ENCODE measurements around the gene CTTNBP2.

Gene CTTNBP2

GRCh38 chr7:117808910-117809705 lies 64.1 kb downstream of the CTTNBP2 start:
- Histone ChIP-seq H2AFZ (ENCODE audit: low read depth, low read length) (no peak overlapping the region), H3K27ac (ENCODE audit: low read length) (no peak overlapping the region), H3K4me3 (ENCODE audit: low read length) (peak overlapping the region; percentile 52; the same call in 1 of the 2 replicates), H3K79me2 (ENCODE audit: low read length) (no peaks in the 10 kb centered on the region), H3K9ac (ENCODE audit: low read length) (0 out of 2 replicates have a peak overlapping the region, but pooled peaks have one; percentile 17), H3K4me2 (ENCODE audit: low read length) (peak overlapping the region; percentile 75), H3K4me1 (ENCODE audit: low read length) (peaks cover 30% of the 10 kb centered on the region), H3K36me3 (replicated peaks; ENCODE audit: low read depth, low read length) (no peaks in the 10 kb centered on the region), H3K27me3 (ENCODE audit: low read depth, low read length) (peaks cover 13% of the 10 kb centered on the region; the same call in 1 of the 2 replicates), H4K20me1 (ENCODE audit: insufficient read depth, low read length) (no peaks in the 10 kb centered on the region), H3K9me3 (ENCODE audit: insufficient read depth, low read length) (no peaks in the 10 kb centered on the region)
- TF ChIP-seq CTCF (IDR thresholded peaks at IDR 0.05; ENCODE audit: low read depth, low read length) = no peak
- TF ChIP-seq EZH2phosphoT487 (IDR thresholded peaks at IDR 0.05; ENCODE audit: low read depth) = no peak

- no peak for TF ChIP-seq EZH2phosphoT487 (IDR thresholded peaks at IDR 0.05; ENCODE audit: low read depth)
- no peak for TF ChIP-seq CTCF (IDR thresholded peaks at IDR 0.05; ENCODE audit: low read depth, low read length)
- peaks cover 30% of the 10 kb centered on the region for H3K4me1 ChIP-seq (ENCODE audit: low read length)
- H3K9ac ChIP-seq (ENCODE audit: low read length) = 0 out of 2 replicates have a peak overlapping the region, but pooled peaks have one; percentile 17
- H3K79me2 ChIP-seq (ENCODE audit: low read length) = no peaks in the 10 kb centered on the region
- peak overlapping the region; percentile 75 for H3K4me2 ChIP-seq (ENCODE audit: low read length)
- H3K36me3 ChIP-seq (replicated peaks; ENCODE audit: low read depth, low read length) = no peaks in the 10 kb centered on the region
- no peak overlapping the region; the same call in 1 of the 2 replicates for H2AFZ ChIP-seq (ENCODE audit: low read depth, low read length)
- H4K20me1 ChIP-seq (ENCODE audit: insufficient read depth, low read length) = no peaks in the 10 kb centered on the region
- H3K27me3 ChIP-seq (ENCODE audit: low read depth, low read length) = peaks cover 13% of the 10 kb centered on the region; the same call in 1 of the 2 replicates
- no peak overlapping the region for H3K27ac ChIP-seq (ENCODE audit: low read length)
- H3K4me3 ChIP-seq (ENCODE audit: low read length) = peak overlapping the region; percentile 52
- no peaks in the 10 kb centered on the region for H3K9me3 ChIP-seq (ENCODE audit: insufficient read depth, low read length)
Observed at GRCh38 chr7:117808341-117808757, 64.9 kb downstream of the CTTNBP2 start.

- H3K4me1 ChIP-seq (ENCODE audit: low read length) = peaks cover 30% of the 10 kb centered on the region
- H4K20me1 ChIP-seq (ENCODE audit: insufficient read depth, low read length) = no peaks in the 10 kb centered on the region
- H3K79me2 ChIP-seq (ENCODE audit: low read length) = no peaks in the 10 kb centered on the region
- no peak overlapping the region for H2AFZ ChIP-seq (ENCODE audit: low read depth, low read length)
- TF ChIP-seq EZH2phosphoT487 (IDR thresholded peaks at IDR 0.05; ENCODE audit: low read depth) = no peak
- no peak for TF ChIP-seq CTCF (IDR thresholded peaks at IDR 0.05; ENCODE audit: low read depth, low read length)
- H3K27ac ChIP-seq (ENCODE audit: low read length) = no peak overlapping the region
- H3K9ac ChIP-seq (ENCODE audit: low read length) = no peak overlapping the region
- no peaks in the 10 kb centered on the region for H3K36me3 ChIP-seq (replicated peaks; ENCODE audit: low read depth, low read length)
- H3K9me3 ChIP-seq (ENCODE audit: insufficient read depth, low read length) = no peaks in the 10 kb centered on the region
- H3K4me3 ChIP-seq (ENCODE audit: low read length) = no peak overlapping the region
- H3K4me2 ChIP-seq (ENCODE audit: low read length) = peak overlapping the region; percentile 75; the same call in 1 of the 2 replicates
- peaks cover 13% of the 10 kb centered on the region; the same call in 1 of the 2 replicates for H3K27me3 ChIP-seq (ENCODE audit: low read depth, low read length)
Observed at GRCh38 chr7:117807676-117808075, 65.6 kb downstream of the CTTNBP2 start.

- H3K79me2 ChIP-seq (ENCODE audit: low read length) = no peaks in the 10 kb centered on the region
Observed at GRCh38 chr7:117806011-117806410, 67.2 kb downstream of the CTTNBP2 start.

More at GRCh38 chr7:117806011-117806410, 67.2 kb downstream of the CTTNBP2 start:
- Histone ChIP-seq H3K27me3 (ENCODE audit: low read depth, low read length) (peaks cover 13% of the 10 kb centered on the region; the same call in 1 of the 2 replicates), H3K4me3 (ENCODE audit: low read length) (no peak overlapping the region), H3K4me1 (ENCODE audit: low read length) (peaks cover 30% of the 10 kb centered on the region), H3K4me2 (ENCODE audit: low read length) (no peak overlapping the region), H3K27ac (ENCODE audit: low read length) (no peak overlapping the region), H3K36me3 (replicated peaks; ENCODE audit: low read depth, low read length) (no peaks in the 10 kb centered on the region), H3K9me3 (ENCODE audit: insufficient read depth, low read length) (no peaks in the 10 kb centered on the region), H4K20me1 (ENCODE audit: insufficient read depth, low read length) (no peaks in the 10 kb centered on the region), H3K9ac (ENCODE audit: low read length) (no peak overlapping the region), H2AFZ (ENCODE audit: low read depth, low read length) (no peak overlapping the region)
- TF ChIP-seq EZH2phosphoT487 (IDR thresholded peaks at IDR 0.05; ENCODE audit: low read depth) (no peak), CTCF (IDR thresholded peaks at IDR 0.05; ENCODE audit: low read depth, low read length) (no peak)
